ENCODE data around the gene ANAPC10.

Gene ANAPC10

DNA sequence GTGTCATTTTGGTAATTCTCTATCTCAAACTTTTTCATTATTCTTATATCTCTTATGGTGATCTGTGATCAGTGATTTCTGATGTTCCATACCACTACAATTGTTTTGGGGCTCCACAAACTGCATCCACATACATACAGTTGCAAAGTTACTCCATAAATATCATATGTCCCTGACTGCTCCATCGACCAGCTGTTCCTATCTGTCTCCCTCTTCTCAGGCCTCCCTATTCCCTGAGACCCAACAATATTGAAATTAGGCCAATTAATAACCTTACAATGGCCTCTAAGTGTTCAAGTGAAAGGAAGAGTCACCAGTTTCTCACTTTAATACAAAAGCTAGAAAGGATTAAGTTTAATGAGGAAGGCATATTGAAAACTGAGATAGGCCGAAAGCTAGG, 108.7 kb downstream of the ANAPC10 start:
- DNase-seq = no peak

DNA sequence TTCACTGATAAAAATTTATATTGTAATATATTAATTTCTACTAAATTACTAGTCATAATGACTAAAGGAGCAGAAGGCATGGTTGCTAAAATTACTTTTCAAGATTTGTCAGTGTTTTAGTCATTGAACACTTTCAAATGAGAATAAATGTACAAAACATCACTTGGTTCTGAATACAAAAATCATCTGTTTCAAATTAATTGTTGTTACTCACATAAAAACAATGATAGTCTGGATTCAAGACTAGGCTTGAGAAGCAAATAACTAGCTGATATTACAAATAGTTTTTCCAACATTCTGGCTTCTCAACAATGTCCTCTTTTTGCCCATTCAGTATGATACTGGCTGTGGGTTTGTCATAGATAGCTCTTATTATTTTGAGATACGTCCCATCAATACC, 112.5 kb downstream of the ANAPC10 start:
- no peak for DNase-seq

- DNase-seq = no peak
Observed at GRCh38 chr4:144985014-144985413, 113.0 kb downstream of the ANAPC10 start.

- no peak for DNase-seq
Observed at GRCh38 chr4:144984241-144984640, 113.8 kb downstream of the ANAPC10 start.

DNA sequence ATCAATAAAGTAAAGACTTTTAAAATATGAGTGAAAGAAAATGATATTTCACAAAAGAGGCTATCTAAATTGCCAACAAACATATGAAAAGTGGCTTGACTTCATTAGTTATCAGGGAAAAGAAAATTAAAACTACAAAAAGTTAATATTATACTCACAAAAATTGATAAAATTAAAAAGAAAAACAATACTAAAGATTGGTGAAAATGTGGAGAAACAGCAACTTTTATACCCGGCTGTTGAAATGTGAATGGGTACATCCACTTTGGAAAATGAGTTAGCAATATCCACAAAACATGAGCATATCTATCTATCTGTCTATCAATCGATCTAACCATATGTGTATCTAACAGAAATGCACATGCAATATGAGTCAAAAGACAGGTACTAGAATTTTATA, 122.3 kb downstream of the ANAPC10 start:
- no peak for DNase-seq

GRCh38 chr4:144970597-144970996, 127.4 kb downstream of the ANAPC10 start:
- no peak for DNase-seq

DNA sequence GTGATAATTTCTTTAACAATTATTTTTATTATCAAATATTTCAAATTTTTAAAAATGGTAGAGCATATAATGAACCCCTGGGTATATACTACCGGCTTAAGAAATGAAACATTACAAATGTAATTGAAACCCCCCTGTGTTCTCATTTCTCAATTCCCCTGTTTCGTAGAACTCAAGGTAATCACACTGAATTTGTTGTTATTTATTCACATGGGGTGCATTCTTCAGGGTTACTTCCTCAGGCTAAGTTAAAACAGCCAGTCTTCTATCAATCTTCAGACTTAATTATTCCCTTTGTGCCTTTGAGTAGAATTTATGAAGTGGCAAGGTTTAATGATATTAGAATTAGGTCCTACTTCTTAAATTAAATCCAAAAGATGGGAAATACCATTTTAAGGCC, 128.2 kb downstream of the ANAPC10 start:
- no peak for DNase-seq

GRCh38 chr4:144968606-144969005, 129.4 kb downstream of the ANAPC10 start:
- DNase-seq = no peak

DNA sequence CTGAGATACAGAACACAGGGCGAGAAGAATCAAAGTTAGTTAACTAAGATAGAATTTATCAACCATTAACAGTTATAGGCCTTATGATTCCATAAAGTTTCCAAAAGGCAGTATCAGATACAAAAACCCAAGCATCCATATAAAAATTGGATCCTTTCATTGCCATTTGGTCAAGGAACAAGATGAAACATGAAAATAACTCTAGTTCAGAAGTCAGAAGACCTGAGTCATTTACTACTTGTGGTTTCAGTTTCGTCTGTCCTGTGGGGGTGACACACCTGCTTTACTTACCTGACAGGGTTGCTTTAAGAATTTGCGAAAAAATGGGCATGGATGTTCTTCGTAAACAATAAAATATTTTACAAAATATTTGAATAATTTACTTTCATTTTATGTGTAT, 130.8 kb downstream of the ANAPC10 start:
- DNase-seq = no peak

DNA sequence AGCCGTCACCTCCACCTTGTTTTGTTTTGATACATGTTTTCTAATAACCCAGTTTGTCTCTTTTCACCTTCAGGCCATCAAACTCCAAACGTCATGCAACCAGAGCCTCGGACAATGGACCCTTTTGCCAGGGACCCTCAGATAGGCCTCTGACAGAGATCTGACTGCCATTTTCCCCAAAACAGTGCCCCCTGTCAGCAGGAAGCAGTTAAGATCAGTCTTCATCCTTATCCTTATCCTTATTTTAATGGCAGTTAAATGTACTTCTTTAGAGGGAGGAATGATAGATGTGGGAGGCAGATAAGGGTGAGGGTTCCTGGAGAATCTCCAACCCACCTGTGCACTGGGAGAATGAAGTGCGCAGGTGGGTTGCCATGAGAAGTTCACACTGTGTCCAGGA, 135.7 kb downstream of the ANAPC10 start:
- DNase-seq = no peak

GRCh38 chr4:144955104-144955503, 142.9 kb downstream of the ANAPC10 start:
- no peak for DNase-seq

DNA sequence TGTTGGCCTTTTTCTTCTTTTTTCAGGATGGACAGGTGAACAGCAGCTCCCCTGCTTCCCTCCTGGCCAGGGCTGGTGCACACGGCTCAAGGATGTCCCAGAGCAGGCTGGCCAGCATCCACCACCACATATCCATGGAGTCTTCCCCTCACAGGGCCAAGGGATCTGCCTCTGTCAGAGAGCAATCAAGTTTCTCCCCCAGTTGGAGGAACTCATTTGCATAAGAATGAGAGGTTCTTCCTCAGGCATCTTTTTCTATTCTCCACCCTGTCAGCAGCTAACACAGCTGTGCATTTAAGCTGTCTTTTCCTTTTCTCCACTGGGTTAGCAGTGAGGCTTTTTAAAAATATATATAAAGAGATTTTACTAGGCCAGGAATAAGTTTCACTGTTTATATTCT, 143.8 kb downstream of the ANAPC10 start:
- no peak for DNase-seq

- DNase-seq = no peak
Observed at GRCh38 chr4:144948421-144948820, 149.6 kb downstream of the ANAPC10 start.

- DNase-seq = no peak
Observed at GRCh38 chr4:144948009-144948408, 150.0 kb downstream of the ANAPC10 start.

Measured in 8988T (cell line).